ENCODE data around the gene OR6N2.

DNA sequence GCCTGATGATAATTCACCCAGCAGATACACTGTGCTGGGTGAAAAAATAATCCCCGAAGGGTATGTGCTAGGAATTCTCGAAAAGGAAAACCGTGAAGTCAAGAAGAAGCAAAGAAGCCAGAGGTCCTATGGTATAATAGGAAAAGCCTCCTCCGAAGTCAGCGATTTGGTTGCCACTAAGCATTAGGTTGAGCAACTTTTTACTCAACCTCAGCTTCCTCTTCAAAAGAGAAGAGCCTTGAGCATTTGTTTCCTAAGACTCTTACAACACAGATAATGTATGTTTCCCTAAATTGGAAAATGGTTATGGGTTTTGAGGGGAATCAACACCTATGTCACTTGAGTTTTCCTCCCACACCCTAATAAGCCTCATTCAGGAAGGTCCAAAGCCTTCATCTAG, 28.9 kb upstream of the OR6N2 start:
- TF ChIP-seq EZH2phosphoT487 (IDR thresholded peaks at IDR 0.05; ENCODE audit: low read depth), result no peak
- TF ChIP-seq, protein P1, sequence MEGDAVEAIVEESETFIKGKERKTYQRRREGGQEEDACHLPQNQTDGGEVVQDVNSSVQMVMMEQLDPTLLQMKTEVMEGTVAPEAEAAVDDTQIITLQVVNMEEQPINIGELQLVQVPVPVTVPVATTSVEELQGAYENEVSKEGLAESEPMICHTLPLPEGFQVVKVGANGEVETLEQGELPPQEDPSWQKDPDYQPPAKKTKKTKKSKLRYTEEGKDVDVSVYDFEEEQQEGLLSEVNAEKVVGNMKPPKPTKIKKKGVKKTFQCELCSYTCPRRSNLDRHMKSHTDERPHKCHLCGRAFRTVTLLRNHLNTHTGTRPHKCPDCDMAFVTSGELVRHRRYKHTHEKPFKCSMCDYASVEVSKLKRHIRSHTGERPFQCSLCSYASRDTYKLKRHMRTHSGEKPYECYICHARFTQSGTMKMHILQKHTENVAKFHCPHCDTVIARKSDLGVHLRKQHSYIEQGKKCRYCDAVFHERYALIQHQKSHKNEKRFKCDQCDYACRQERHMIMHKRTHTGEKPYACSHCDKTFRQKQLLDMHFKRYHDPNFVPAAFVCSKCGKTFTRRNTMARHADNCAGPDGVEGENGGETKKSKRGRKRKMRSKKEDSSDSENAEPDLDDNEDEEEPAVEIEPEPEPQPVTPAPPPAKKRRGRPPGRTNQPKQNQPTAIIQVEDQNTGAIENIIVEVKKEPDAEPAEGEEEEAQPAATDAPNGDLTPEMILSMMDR (IDR thresholded peaks at IDR 0.05; ENCODE audit: low read depth, low read length), result no peak

Data from OCI-LY3 (cell line).